ENCODE measurements around the gene SACM1L.
A peak's percentile ranks its signal among the peaks of the same experiment; 100 is the strongest.

DNA sequence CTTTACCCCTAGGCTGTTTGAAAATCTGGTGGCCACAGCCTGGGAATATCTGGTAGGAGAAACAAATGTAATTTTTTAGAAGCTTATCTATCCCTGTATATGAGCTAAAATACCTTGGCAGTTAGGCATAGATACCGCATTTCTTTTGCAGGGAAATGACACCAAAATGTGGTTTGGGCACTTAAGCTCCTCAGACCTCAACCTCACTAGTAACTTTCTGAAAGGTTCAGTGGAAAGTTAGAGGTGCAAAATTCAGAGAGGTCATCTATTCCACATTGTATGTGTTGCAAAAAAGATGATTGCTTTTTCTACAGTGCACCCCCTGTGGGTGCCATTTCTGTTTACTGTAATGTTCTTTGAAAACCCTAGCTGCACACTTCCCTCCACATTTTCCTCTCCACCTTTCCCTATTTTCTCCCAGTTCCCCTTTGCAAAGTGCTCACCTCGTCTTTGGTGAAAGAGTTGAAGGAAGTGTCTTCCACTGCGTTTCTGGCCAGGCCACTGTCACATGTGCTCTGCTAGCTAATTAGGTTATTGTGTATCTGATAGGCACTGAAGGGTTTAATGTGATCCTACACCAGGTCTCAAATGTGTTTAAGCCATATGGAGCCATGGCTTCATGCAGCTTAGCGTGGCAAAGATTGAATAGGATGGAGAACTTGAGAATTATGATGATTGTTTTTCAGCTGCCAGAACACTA, 1.3 kb downstream of the SACM1L start:
- TF ChIP-seq CTCF (IDR thresholded peaks at IDR 0.05; ENCODE audit: low read depth, low read length) = no peak
- TF ChIP-seq POLR2A (IDR thresholded peaks at IDR 0.05; ENCODE audit: extremely low read depth, insufficient read length) = no peak
- TF ChIP-seq MYC (IDR thresholded peaks at IDR 0.05; ENCODE audit: low read depth, low read length) = peak; percentile 47; the same call in 1 of the 2 replicates
- TF ChIP-seq, protein P1, sequence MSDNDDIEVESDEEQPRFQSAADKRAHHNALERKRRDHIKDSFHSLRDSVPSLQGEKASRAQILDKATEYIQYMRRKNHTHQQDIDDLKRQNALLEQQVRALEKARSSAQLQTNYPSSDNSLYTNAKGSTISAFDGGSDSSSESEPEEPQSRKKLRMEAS (IDR thresholded peaks at IDR 0.05; ENCODE audit: low read depth, low read length) = peak; percentile 78

All from NB4 (cell line).